Activated T-helper 1 cell treated with anti-CD3 and anti-CD28 coated beads, Interleukin-2, amount 50 U/mL, for 16 hours (primary cell): ENCODE data around the gene CTXN1.
"Not testable (repeated sequence)": the region's sequence is repeated elsewhere in the genome, so short reads cannot be mapped to it uniquely, and the experiment has no call there.

Source experiments
- DNase-seq, 2 donors: peaks; one replicate each; pipeline ENCODE4 v3.0.0-alpha.2; 2020; ENCODE audit warnings: low read depth in 1 of 2, low spot score in 1 of 2

Gene CTXN1

DNA sequence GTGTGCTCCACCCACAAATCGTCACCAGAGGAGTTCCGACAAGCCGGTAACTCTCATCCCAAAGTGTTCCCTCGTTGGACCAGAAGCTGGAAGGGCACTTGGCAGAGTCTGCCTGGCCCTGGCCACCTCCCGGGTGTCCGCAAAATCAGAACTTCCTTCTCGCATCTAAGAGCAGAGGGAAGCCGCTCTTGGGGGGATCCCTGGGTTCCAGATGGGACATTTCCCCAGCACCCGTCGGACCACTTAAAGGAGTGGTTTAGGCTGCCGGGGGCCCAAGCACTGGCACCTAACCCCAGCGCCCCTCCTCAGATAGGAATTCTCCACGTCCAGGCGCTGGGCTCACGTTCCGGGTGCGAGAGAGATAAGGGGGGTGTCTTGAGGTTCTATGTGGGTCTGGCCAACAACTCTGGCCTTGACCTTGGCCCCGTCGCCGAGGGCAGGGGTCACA, 23.1 kb downstream of the CTXN1 start:
- DNase-seq: no peak

DNA sequence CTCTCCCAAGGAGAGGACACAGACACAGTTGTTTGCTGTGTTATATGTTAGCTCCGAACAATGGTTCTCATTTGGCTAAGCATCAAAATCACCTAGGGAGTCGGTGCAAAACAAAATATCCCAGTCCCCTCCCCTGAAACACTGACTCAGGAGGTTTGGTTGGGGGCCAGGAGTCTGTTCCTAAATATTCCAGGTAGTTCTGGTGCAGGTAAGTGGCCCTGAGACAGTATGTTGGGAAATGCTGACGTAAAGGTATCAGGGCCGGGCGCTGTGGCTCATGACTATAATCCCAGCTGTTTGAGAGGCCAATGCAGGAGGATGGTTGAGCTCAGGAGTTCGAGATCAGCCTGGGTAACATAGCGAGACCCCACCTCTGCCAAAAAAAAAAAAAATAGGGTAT, 24.6 kb downstream of the CTXN1 start:
- no peak for DNase-seq

- no peak for DNase-seq
These were observed 25.0 kb downstream of the CTXN1 start for GRCh38 chr19:7900931-7901330.

GRCh38 chr19:7900401-7900870, 25.5 kb downstream of the CTXN1 start:
- no peak for DNase-seq

- no peak for DNase-seq
These were observed 26.1 kb downstream of the CTXN1 start for GRCh38 chr19:7899751-7900378.

GRCh38 chr19:7898967-7899366, 27.0 kb downstream of the CTXN1 start:
- no peak for DNase-seq

DNA sequence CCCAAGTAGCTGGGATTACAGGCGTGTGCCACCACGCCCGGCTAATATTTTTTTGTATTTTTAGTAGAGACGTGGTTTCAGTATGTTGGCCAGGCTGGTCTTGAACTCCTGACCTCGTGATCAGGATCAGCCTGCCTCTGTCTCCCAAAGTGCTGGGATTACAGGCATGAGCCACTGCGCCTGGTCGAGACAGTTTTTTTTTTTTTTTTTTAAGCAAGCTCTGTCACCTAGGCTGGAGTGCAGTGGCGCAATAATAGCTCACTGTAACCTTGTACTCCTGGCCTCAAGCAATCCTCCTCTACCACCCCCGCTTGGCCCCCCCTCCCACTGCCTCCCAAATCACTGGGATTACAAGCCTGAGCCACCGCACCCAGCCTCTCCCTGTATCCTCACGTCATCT, 28.6 kb downstream of the CTXN1 start:
- no peak for DNase-seq

DNA sequence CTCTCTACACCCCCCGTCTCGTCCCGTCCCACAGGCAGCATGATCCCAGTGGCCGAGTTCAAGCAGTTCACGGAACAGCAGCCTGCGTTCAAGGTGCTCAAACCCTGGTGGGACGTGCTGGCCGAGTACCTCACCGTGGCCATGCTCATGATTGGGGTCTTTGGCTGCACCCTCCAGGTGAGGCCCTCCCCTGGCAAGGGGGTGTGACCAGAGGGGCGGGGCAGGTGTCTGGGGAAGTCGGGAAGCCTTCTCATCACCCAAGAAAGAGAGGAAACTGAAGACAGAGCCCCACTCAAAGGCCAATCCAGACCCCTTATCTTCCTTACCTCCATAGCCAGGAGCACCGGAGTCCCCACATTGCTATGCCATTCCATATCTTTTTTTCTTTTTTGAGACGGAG, 30.4 kb downstream of the CTXN1 start:
- no peak for DNase-seq

DNA sequence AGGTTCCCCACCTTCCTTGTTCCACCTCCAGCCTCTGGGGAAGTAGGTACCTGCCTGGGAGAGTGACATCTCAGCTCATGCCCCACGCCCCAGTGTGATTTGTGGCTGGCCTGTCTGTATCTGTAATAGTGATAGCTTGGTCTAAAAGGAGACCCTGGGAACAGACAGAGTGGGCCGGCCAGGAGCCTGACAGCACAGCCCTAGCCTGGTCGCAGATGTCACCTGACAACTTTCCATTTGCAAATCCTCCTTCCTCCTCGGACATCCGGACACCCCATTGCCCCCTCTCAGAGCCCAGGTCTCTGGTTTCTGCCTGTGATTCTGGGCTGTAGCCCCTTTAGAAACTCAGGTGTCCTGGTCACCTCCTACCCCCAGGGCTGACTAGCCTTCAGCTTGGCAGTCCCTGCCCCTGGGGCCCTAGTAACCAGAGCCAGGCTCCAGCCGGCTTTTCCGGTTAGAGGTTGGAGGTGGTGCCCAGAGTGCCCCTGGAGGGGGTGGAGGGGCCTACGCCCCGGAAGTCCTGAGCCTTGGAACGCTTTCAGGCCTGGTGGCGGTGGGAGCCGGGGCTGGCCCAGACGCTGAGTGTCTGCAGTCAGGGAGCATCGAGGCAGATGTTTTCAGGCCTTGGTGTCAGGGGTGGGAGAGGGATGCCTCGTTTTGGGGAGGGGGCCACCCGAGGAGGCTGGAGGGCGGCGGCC, 31.2 kb downstream of the CTXN1 start:
- no peak for DNase-seq

DNA sequence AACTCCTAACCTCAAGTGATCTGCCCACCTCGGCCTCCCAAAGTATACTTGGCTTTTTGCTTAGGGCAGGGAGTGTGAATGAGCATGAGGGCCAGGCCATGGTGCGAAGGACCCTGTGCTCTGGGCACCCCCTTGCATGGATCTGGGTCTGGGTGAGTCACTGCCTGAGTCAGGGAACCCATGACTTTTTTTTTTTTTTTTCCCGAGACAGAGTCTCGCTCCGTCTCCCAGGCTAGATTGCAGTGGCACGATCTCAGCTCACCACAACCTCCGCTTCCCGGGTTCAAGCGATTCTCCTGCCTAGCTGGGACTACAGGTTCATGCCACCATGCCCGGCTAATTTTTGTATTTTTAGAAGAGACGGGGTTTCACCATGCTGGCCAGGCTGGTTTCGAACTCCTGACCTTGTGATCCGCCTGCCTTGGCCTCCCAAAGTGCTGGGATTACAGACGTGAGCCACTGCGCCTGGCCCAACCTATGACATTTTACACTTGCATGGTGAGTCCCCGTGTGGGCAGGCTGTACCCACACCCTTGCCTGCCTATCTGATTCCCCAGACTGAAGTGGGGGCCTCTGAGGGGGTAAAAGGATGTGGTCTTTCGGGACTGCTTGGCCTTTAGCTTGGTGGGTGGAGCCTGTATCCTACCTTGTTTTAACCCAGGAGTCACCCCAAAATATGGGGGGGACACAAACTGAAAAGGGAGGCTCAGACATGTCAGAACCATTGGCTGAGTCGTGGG, 32.4 kb downstream of the CTXN1 start:
- not testable (repeated sequence) for DNase-seq

GRCh38 chr19:7888826-7889217, 37.1 kb downstream of the CTXN1 start:
- DNase-seq: no peak

DNA sequence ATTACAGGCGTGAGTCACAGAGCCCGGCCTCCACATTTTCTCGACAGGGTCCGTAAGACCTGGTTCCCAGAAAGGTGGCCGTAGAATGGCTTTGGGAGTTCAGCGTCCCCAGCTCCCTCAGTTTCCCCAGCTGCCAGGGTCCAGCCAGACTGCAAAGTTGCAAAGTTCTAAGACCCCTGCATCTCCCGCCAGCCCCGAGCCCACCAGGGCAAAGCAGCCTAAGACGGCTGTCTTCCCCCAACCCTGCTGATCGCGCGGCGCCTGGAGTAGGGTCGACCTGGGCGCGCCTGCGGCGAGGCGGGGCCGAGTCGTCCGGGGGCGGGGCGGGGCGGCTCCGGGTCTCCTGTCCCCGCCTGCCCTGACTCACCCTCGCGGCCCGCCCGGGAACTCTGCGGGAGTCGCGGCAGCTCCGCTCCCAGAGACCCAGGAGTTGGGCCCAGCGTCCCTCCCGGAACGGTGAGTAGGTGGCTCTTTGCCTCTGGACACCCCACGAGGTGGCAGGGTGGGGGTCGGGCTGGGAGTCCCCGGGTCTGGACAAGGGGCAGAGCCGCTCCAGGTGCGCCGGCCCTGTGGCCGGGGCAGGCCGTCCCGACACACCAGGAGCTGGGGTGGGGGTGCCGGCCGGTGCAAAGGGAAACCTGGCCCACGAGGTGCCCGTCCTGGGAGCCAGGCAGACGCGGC, 37.6 kb downstream of the CTXN1 start, which contains the start of gene LRRC8E:
TSS of gene LRRC8E (plus strand) at position 366 of the 681 bp plus-strand sequence. CDS start 7,094 bp downstream, outside the sequence.
- no peak for DNase-seq

- DNase-seq: no peak
These were observed 38.4 kb downstream of the CTXN1 start for GRCh38 chr19:7887408-7888144.

- no peak for DNase-seq
These were observed 40.1 kb downstream of the CTXN1 start for GRCh38 chr19:7885818-7886217.

DNA sequence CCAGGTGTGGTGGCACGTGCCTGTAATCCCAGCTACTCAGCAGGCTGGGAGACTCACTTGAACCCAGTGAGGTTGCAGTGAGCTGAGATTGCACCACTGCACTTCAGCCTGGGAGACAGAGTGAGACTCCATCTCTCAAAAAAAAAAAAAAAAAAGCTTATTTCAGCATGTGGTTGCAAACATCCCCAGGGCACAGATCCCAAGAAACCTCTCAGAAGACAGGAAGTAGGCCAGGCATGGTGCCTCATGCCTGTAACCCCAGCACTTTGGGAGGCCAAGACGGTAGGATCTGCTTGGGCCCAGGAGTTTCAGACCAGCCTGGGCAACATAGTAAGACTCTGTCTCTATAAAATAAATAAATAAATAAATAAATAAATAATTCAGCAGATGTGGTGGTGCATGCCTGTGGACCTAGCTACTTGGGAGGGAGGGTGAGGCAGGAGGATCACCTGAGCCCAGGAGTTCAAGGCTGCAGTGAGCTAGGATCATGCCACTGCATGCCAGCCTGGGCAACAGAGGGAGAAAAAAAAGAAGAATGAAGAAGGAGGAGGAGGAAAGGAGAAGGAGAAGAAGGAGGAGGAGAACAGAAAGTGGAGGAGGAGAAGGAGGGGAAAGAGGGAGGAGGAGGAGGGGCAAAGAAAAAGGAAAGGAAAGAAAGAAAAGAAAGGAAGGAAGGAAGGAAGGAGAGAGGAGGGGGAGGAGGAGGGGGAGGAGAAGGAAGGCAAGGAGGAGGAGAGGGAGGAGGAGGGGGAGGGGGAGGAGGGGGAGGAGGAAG, 42.0 kb downstream of the CTXN1 start:
- DNase-seq: no peak

DNA sequence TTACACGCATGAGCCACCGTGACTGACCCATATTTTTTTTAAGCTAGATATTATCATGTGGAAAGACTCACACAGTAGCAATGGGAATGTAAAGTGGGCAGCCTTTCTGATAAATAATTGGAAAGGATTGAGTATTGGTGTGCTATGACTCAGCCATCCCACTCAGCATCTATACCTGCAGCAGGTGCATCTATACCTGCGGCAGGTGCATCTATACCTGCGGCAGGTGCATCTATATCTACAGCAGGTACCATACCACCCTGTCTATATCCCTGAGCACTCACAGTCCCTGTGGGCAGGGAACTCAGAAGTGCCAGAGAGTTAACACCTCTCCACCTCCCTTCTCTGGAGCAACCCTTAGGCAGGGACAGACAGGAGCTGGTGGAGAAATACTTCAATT, 42.8 kb downstream of the CTXN1 start:
- no peak for DNase-seq

- DNase-seq: no peak
These were observed 44.0 kb downstream of the CTXN1 start for GRCh38 chr19:7881910-7882309.

GRCh38 chr19:7879836-7880235, 46.1 kb downstream of the CTXN1 start:
- no peak for DNase-seq

GRCh38 chr19:7879111-7879807, 46.7 kb downstream of the CTXN1 start:
- no peak for DNase-seq
